Nephron (organoid): Measurements from ENCODE around the gene TSHR.

Experiments
- H3K27ac Mint-ChIP-seq, 3 experiments: 2 replicates each; pipeline ENCODE4 v1.8.0; 2020; ENCODE audit warnings: mixed read lengths in 3 of 3, mild to moderate bottlenecking in 2 of 3, moderate library complexity in 1 of 3
- H3K27me3 Mint-ChIP-seq: 2 replicates; pipeline ENCODE4 v1.8.0; 2021; ENCODE audit warnings: low read depth, mild to moderate bottlenecking, moderate library complexity, mixed read lengths
- H3K36me3 Mint-ChIP-seq: 2 replicates; pipeline ENCODE4 v1.8.0; 2020; ENCODE audit warnings: low read depth, mixed read lengths
- H3K4me1 Mint-ChIP-seq: 2 replicates; pipeline ENCODE4 v1.8.0; 2020; ENCODE audit warnings: mixed read lengths
- H3K4me3 Mint-ChIP-seq, 3 experiments: 2 replicates each; pipeline ENCODE4 v1.8.0; 2020; ENCODE audit warnings: mild to moderate bottlenecking in 3 of 3, mixed read lengths in 3 of 3, moderate library complexity in 2 of 3
- H3K9me3 Mint-ChIP-seq: 2 replicates; pipeline ENCODE4 v1.8.0; 2020; ENCODE audit warnings: mixed read lengths
- CTCF ChIP-seq, 3 experiments: fragments of 200-600 bp; sonication (generic); IDR thresholded peaks; one replicate each; pipeline ENCODE4 v1.5.0; 2021; ENCODE audit warnings: antibody characterized with exemption in 3 of 3; ENCODE audit not compliant: unreplicated experiment in 3 of 3

The TSHR gene

GRCh38 chr14:81178063-81178462, 222.6 kb downstream of the TSHR start:
- H3K9me3 Mint-ChIP-seq, result no peaks in the 10 kb centered on the region
- peaks cover 9% of the 10 kb centered on the region for H3K4me1 Mint-ChIP-seq
- no peak overlapping the region for H3K27ac Mint-ChIP-seq
- no peak for TF ChIP-seq CTCF (IDR thresholded peaks at IDR 0.05; ENCODE audit: unreplicated experiment in 3 of 3)
- H3K36me3 Mint-ChIP-seq, result peaks cover 38% of the 10 kb centered on the region
- no peak overlapping the region for H3K4me3 Mint-ChIP-seq
- H3K27me3 Mint-ChIP-seq, result no peaks in the 10 kb centered on the region

- H3K27ac Mint-ChIP-seq, result no peak overlapping the region
- H3K36me3 Mint-ChIP-seq, result peaks cover 51% of the 10 kb centered on the region
- peaks cover 9% of the 10 kb centered on the region for H3K4me1 Mint-ChIP-seq
- TF ChIP-seq CTCF (IDR thresholded peaks at IDR 0.05; ENCODE audit: unreplicated experiment in 3 of 3), result no peak
- no peak overlapping the region for H3K4me3 Mint-ChIP-seq
- H3K9me3 Mint-ChIP-seq, result no peaks in the 10 kb centered on the region
- no peaks in the 10 kb centered on the region for H3K27me3 Mint-ChIP-seq
Measured at GRCh38 chr14:81179631-81180030, 224.2 kb downstream of the TSHR start.

- no peaks in the 10 kb centered on the region for H3K4me1 Mint-ChIP-seq
- H3K27ac Mint-ChIP-seq, result no peak overlapping the region
- no peak overlapping the region for H3K4me3 Mint-ChIP-seq
- no peak for TF ChIP-seq CTCF (IDR thresholded peaks at IDR 0.05; ENCODE audit: unreplicated experiment in 3 of 3)
- H3K36me3 Mint-ChIP-seq, result peaks cover 64% of the 10 kb centered on the region
- no peaks in the 10 kb centered on the region for H3K27me3 Mint-ChIP-seq
- no peaks in the 10 kb centered on the region for H3K9me3 Mint-ChIP-seq
Measured at GRCh38 chr14:81187832-81188522, 232.6 kb downstream of the TSHR start.

- no peak for TF ChIP-seq CTCF (IDR thresholded peaks at IDR 0.05; ENCODE audit: unreplicated experiment in 3 of 3)
- Mint-ChIP-seq H3K36me3 (peaks cover 78% of the 10 kb centered on the region), H3K9me3 (no peaks in the 10 kb centered on the region), H3K4me3 (no peak overlapping the region), H3K4me1 (no peaks in the 10 kb centered on the region), H3K27ac (no peak overlapping the region), H3K27me3 (no peaks in the 10 kb centered on the region)
Measured at GRCh38 chr14:81192594-81192993, 237.2 kb downstream of the TSHR start.

GRCh38 chr14:81193924-81194633, 238.7 kb downstream of the TSHR start:
- Mint-ChIP-seq H3K36me3 (peaks cover 78% of the 10 kb centered on the region), H3K27ac (no peak overlapping the region), H3K4me1 (no peaks in the 10 kb centered on the region), H3K9me3 (no peaks in the 10 kb centered on the region), H3K27me3 (no peaks in the 10 kb centered on the region), H3K4me3 (no peak overlapping the region)
- no peak for TF ChIP-seq CTCF (IDR thresholded peaks at IDR 0.05; ENCODE audit: unreplicated experiment in 3 of 3)
